Measurements from ENCODE around the gene LACTB.
"Not testable (repeated sequence)": the region's sequence is repeated elsewhere in the genome, so short reads cannot be mapped to it uniquely, and the experiment has no call there.

LACTB gene

GRCh38 chr15:63093486-63094205 lies 28.0 kb upstream of the LACTB start:
- TF ChIP-seq CSRNP3 (CRISPR knock-in tag; IDR thresholded peaks at IDR 0.05) (no peak), CSDC2 (CRISPR knock-in tag; IDR thresholded peaks at IDR 0.05) (no peak), BACH2 (CRISPR knock-in tag; IDR thresholded peaks at IDR 0.05; ENCODE audit: borderline replicate concordance) (no peak), ZFP3 (CRISPR knock-in tag; IDR thresholded peaks at IDR 0.05) (no peak), ESRRG (CRISPR knock-in tag; IDR thresholded peaks at IDR 0.05) (no peak), POU6F1 (CRISPR knock-in tag; IDR thresholded peaks at IDR 0.05; ENCODE audit: borderline replicate concordance, low read depth) (no peak)
- ATAC-seq, result peak; percentile 76

- peak; percentile 80 for ATAC-seq
These were observed 27.1 kb upstream of the LACTB start for GRCh38 chr15:63094495-63094931.

GRCh38 chr15:63096178-63096577 lies 25.5 kb upstream of the LACTB start:
- TF ChIP-seq ZC3H10 (CRISPR knock-in tag; IDR thresholded peaks at IDR 0.05), result no peak
- no peak for TF ChIP-seq CREB5 (CRISPR knock-in tag; IDR thresholded peaks at IDR 0.05; ENCODE audit: low read depth)
- no peak for TF ChIP-seq TOX (CRISPR knock-in tag; IDR thresholded peaks at IDR 0.05; ENCODE audit: borderline replicate concordance)
- TF ChIP-seq PATZ1 (CRISPR knock-in tag; IDR thresholded peaks at IDR 0.05; ENCODE audit: borderline replicate concordance), result no peak
- TF ChIP-seq CSRNP3 (CRISPR knock-in tag; IDR thresholded peaks at IDR 0.05), result no peak
- TF ChIP-seq ZNF565 (CRISPR knock-in tag; conservative IDR thresholded peaks at IDR 0.05; ENCODE audit: low read depth), result no peak
- no peak for TF ChIP-seq RARB (CRISPR knock-in tag; IDR thresholded peaks at IDR 0.05)
- TF ChIP-seq SNAI2 (CRISPR knock-in tag; IDR thresholded peaks at IDR 0.05), result no peak
- TF ChIP-seq TSHZ2 (CRISPR knock-in tag; IDR thresholded peaks at IDR 0.05), result no peak
- TF ChIP-seq ZFP30 (CRISPR knock-in tag; IDR thresholded peaks at IDR 0.05), result no peak
- TF ChIP-seq PPARA (CRISPR knock-in tag; IDR thresholded peaks at IDR 0.05; ENCODE audit: borderline replicate concordance), result no peak
- no peak for TF ChIP-seq ZNF70 (CRISPR knock-in tag; IDR thresholded peaks at IDR 0.05)

More at GRCh38 chr15:63094495-63094931, 27.1 kb upstream of the LACTB start:
- TF ChIP-seq PPARA (CRISPR knock-in tag; IDR thresholded peaks at IDR 0.05; ENCODE audit: borderline replicate concordance) (no peak), ISL1 (CRISPR knock-in tag; IDR thresholded peaks at IDR 0.05) (peak; percentile 70)

GRCh38 chr15:63098901-63099300 lies 22.8 kb upstream of the LACTB start:
- ATAC-seq, result not testable (repeated sequence)

More at GRCh38 chr15:63096178-63096577, 25.5 kb upstream of the LACTB start:
- no peak for ATAC-seq

- ATAC-seq, result not testable (repeated sequence)
These were observed 22.1 kb upstream of the LACTB start for GRCh38 chr15:63099581-63099980.

Data from SK-N-SH treated with all-trans-retinoic acid at 6 μM for 48 hours (cell line).